Psoas muscle (tissue), 8 donors: ENCODE data around the gene ATOH8. TPM values are rescaled to one million over a fixed set of nuclear protein-coding genes. Genes with fewer than 3 reads are reported as not detected.

Source experiments
- ATAC-seq, 4 donors: fragments of 200-7000 bp; cut with Tn5 transposase; one replicate each; pipeline ENCODE4 v1.9.1; 2020; ENCODE audit warnings: moderate library complexity in 3 of 4, mild to moderate bottlenecking in 2 of 4
- DNase-seq, 2 donors: peaks; one replicate each; pipeline ENCODE4 v3.0.0-alpha.2; 2020
- H3K27ac ChIP-seq: fragments of 200-600 bp; one replicate; pipeline ENCODE4 v1.8.0; 2022
- H3K27me3 ChIP-seq, 3 donors: fragments of 200-600 bp in 1 of 3; one replicate each; pipeline versions ENCODE4 v1.6.1 to v1.8.0; 2013 to 2022; ENCODE audit warnings: low read length in 2 of 3, mild to moderate bottlenecking in 2 of 3, moderate library complexity in 1 of 3; ENCODE audit not compliant: insufficient read depth in 3 of 3
- H3K36me3 ChIP-seq, 2 donors: fragments of 200-600 bp in 1 of 2; one replicate each; pipeline versions ENCODE4 v1.6.1 to v1.8.0; 2013 to 2022; ENCODE audit warnings: low read depth in 1 of 2, mild to moderate bottlenecking in 1 of 2, moderate library complexity in 1 of 2; ENCODE audit not compliant: insufficient read depth in 1 of 2
- H3K4me1 ChIP-seq: fragments of 200-600 bp; one replicate; pipeline ENCODE4 v1.8.0; 2022
- H3K4me3 ChIP-seq: fragments of 200-600 bp; one replicate; pipeline ENCODE4 v1.8.0; 2022; ENCODE audit warnings: mild to moderate bottlenecking
- H3K9me3 ChIP-seq: fragments of 200-600 bp; one replicate; pipeline ENCODE4 v1.8.0; 2022
- CTCF ChIP-seq: fragments of 200-600 bp; IDR thresholded peaks from one replicate; pipeline ENCODE4 v1.8.0; 2022; ENCODE audit warnings: antibody characterized with exemption
- WGBS, 3 donors: extraction: QIAGEN DNeasy Blood & Tissue Kit; methylation state at CpG; one replicate each; pipeline versions ENCODE4 v1.1.6 to v1.1.7; 2013; 5-methylcytosine and 5-hydroxymethylcytosine counted together
- intact Hi-C, 2 donors: fragments of 100-400 bp; cut with DNase I; formaldehyde crosslinking; loops; one replicate each; pipeline versions ENCODE4 v1.11.0 to v1.14.2; 2022
- polyA plus RNA-seq, 3 donors: library from polyadenylated mRNA; stranded (reverse); fragments of 200-250 nt; gene quantifications; one replicate each; pipeline ENCODE4 v1.2.3, GENCODE V29; 2013
- total RNA-seq, 4 donors: library from RNA; stranded (reverse); fragmentation: NEBNext Ultra II Directional in 2 of 4; extraction: Animal tissue kit (Norgen Biotek cat#: 25700) in 2 of 4; gene quantifications; one replicate each; pipeline versions ENCODE4 v1.2.1 to v1.2.4, GENCODE V29; 2021 to 2023
- donor health status: healthy with polysubstance abuse.
- donor health status: DM: no; HTN: no; CAD: no; lungs with moderate emphysema.
- donor health status: Bipolar disorder and iron deficiency.
- donor health status: healthy.
- donor health status: DM: yes; HTN: yes; CAD: no.
- donor health status: DM: no; HTN: no; CAD: no.
- donor health status: DM: no; HTN: no; CAD: no.
- donor health status: DM: yes; HTN: yes; CAD: no.

ATOH8 gene
- total and polyA plus RNA-seq, 7 donors, result 22.0 to 82.1 (median 59.4) TPM

- 23 to 38% (median 25%) methylated on average over 2 of the region's 2 CpGs for WGBS, 3 donors
These were observed 48.1 kb upstream of the ATOH8 start for GRCh38 chr2:85705680-85706039.

GRCh38 chr2:85706063-85706462, 47.7 kb upstream of the ATOH8 start:
- peak in 3 of 4 donors; percentile 4 to 12 (median 9) for ATAC-seq
- H3K27ac ChIP-seq, result peak overlapping the region; percentile 87
- H3K27me3 ChIP-seq, result no peaks in the 10 kb centered on the region
- H3K4me1 ChIP-seq, result peaks cover 64% of the 10 kb centered on the region
- no peaks in the 10 kb centered on the region for H3K36me3 ChIP-seq
- 70 to 88% (median 85%) methylated on average over 6 of the region's 6 CpGs for WGBS, 3 donors
- TF ChIP-seq CTCF, result no peak
- DNase-seq, result no peak
- no peak overlapping the region for H3K4me3 ChIP-seq
- intact Hi-C loops, result loop anchor here (2.0 to 5.0 kb wide), 2 partner anchors 25 to 69 kb away; no protein-coding TSS in a partner anchor
- no peaks in the 10 kb centered on the region for H3K9me3 ChIP-seq

More at GRCh38 chr2:85705680-85706039, 48.1 kb upstream of the ATOH8 start:
- ATAC-seq (peak; percentile 81 to 95 (median 89)), DNase-seq (peak; percentile 48 to 76)
- Histone ChIP-seq H3K9me3 (no peaks in the 10 kb centered on the region), H3K4me1 (peaks cover 64% of the 10 kb centered on the region), H3K4me3 (no peak overlapping the region), H3K36me3 (no peaks in the 10 kb centered on the region), H3K27ac (peak overlapping the region; percentile 87), H3K27me3 (no peaks in the 10 kb centered on the region)
- TF ChIP-seq CTCF, result no peak
- intact Hi-C loops, result loop anchor here (2.0 to 5.0 kb wide), 2 partner anchors 25 to 68 kb away; no protein-coding TSS in a partner anchor

- intact Hi-C loops, result loop anchor here (1.0 to 5.0 kb wide), 3 partner anchors 26 to 69 kb away; no protein-coding TSS in a partner anchor
- Histone ChIP-seq H3K4me1 (peaks cover 68% of the 10 kb centered on the region), H3K36me3 (no peaks in the 10 kb centered on the region), H3K9me3 (no peaks in the 10 kb centered on the region), H3K27ac (peak overlapping the region; percentile 87), H3K27me3 (no peaks in the 10 kb centered on the region), H3K4me3 (no peak overlapping the region)
- DNase-seq (peak; percentile 46 to 66), ATAC-seq (peak in 1 of 4 donors; percentile 1)
- no peak for TF ChIP-seq CTCF
- WGBS, 3 donors, result 79 to 90% (median 89%) methylated on average over 10 of the region's 10 CpGs
These were observed 47.0 kb upstream of the ATOH8 start for GRCh38 chr2:85706599-85707296.

DNA sequence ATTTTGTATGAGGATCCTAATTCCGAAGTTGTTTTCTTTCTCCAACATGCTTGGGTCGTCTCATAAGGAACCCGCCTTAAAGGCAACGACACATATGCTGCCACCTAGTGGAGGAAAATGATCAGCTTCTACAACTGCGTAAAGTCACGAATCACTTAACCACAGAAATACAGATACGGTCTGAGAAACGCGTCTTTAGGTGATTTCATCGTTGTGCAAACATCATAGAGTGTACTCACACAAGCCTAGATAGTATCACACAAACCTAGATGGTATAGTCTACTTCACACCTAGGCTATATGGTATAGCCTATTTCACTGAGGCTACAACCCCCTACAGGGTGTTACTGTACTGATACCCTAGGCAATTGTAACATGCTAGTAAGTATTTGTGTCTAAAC, 46.5 kb upstream of the ATOH8 start:
- Histone ChIP-seq H3K27ac (peak overlapping the region; percentile 87), H3K4me1 (peaks cover 65% of the 10 kb centered on the region), H3K4me3 (no peak overlapping the region), H3K27me3 (no peaks in the 10 kb centered on the region), H3K36me3 (no peaks in the 10 kb centered on the region), H3K9me3 (no peaks in the 10 kb centered on the region)
- ATAC-seq (peak; percentile 39 to 68 (median 62)), DNase-seq (no peak)
- intact Hi-C loops, result loop anchor here (1.0 to 5.0 kb wide), 3 partner anchors 27 to 70 kb away; no protein-coding TSS in a partner anchor
- TF ChIP-seq CTCF, result peak; percentile 89
- 2 to 6% (median 2%) methylated on average over 10 of the region's 10 CpGs for WGBS, 3 donors
